Prostate gland (tissue), 2 donors: Measurements from ENCODE around the gene KRTAP10-3. TPM values are rescaled to one million over a fixed set of nuclear protein-coding genes. Genes with fewer than 3 reads are reported as not detected.

ENCODE experiments used
- DNase-seq: peaks from one replicate; pipeline ENCODE4 v3.0.0-alpha.2; 2019; ENCODE audit warnings: low spot score
- H3K27ac ChIP-seq, 2 donors: fragments of 200-600 bp; sonication (generic); 2 replicates each; pipeline ENCODE4 v1.5.1; 2017 to 2019
- H3K27me3 ChIP-seq: fragments of 200-600 bp; sonication (generic); replicated peaks from 2 replicates; pipeline ENCODE4 v1.5.1; 2019; ENCODE audit not compliant: insufficient read depth
- H3K36me3 ChIP-seq, 2 donors: fragments of 200-600 bp; sonication (generic); 1 replicate in 1 of 2; 2 replicates in 1 of 2; pipeline versions ENCODE4 v1.5.1 to v1.8.1; 2017 to 2019
- H3K4me1 ChIP-seq: fragments of 200-600 bp; sonication (generic); replicated peaks from 2 replicates; pipeline ENCODE4 v1.5.1; 2019
- H3K4me3 ChIP-seq, 2 donors: fragments of 200-600 bp; sonication (generic); 2 replicates each; pipeline ENCODE4 v1.5.1; 2017 to 2019
- H3K9me3 ChIP-seq: fragments of 200-600 bp; sonication (generic); 2 replicates; pipeline ENCODE4 v1.5.1; 2017
- POLR2A ChIP-seq: fragments of 450-650 bp; IDR thresholded peaks from one replicate; pipeline ENCODE4 v1.6.1; 2016; ENCODE audit warnings: antibody characterized with exemption, mild to moderate bottlenecking
- POLR2AphosphoS5 ChIP-seq: sonication (generic); formaldehyde crosslinking; IDR thresholded peaks from one replicate; pipeline ENCODE4 v1.6.1; 2017; ENCODE audit warnings: antibody characterized with exemption
- WGBS: methylation state at CpG from one replicate; pipeline ENCODE4 v1.1.5; 2018; 5-methylcytosine and 5-hydroxymethylcytosine counted together
- intact Hi-C: fragments of 100-400 bp; cut with DNase I; formaldehyde crosslinking; loops from one replicate; pipeline ENCODE4 v1.14.2; 2022
- total RNA-seq, 2 donors: library from RNA; depleted of rRNA; stranded (reverse); fragments of >200 nt; gene quantifications; one replicate each; pipeline ENCODE4 v1.1.0, GENCODE V29; 2016
- TF ChIP-seq, protein P1 (sequence below), 4 experiments: fragments of 200-600 bp in 2 of 4; fragments of 450-650 bp in 2 of 4; sonication (generic) in 2 of 4; IDR thresholded peaks; 1 replicate in 3 of 4; 2 replicates in 1 of 4; pipeline ENCODE4 v1.5.1; 2016 to 2019; ENCODE audit warnings: antibody characterized with exemption in 4 of 4, mild to moderate bottlenecking in 2 of 4, moderate library complexity in 2 of 4

KRTAP10-3 gene
- total RNA-seq, 2 donors from 2014 or later, result not detected

- Histone ChIP-seq H3K9me3 (no peaks in the 10 kb centered on the region), H3K4me1 (no peaks in the 10 kb centered on the region), H3K27me3 (peaks cover 2% of the 10 kb centered on the region), H3K4me3 (no peak overlapping the region), H3K36me3 (no peaks in the 10 kb centered on the region), H3K27ac (no peak overlapping the region)
- 63% methylated on average over 9 of the region's 9 CpGs for WGBS
- DNase-seq, result no peak
- intact Hi-C loops, result no loop called here
- TF ChIP-seq POLR2AphosphoS5 (no peak), POLR2A (no peak)
- TF ChIP-seq, protein P1, sequence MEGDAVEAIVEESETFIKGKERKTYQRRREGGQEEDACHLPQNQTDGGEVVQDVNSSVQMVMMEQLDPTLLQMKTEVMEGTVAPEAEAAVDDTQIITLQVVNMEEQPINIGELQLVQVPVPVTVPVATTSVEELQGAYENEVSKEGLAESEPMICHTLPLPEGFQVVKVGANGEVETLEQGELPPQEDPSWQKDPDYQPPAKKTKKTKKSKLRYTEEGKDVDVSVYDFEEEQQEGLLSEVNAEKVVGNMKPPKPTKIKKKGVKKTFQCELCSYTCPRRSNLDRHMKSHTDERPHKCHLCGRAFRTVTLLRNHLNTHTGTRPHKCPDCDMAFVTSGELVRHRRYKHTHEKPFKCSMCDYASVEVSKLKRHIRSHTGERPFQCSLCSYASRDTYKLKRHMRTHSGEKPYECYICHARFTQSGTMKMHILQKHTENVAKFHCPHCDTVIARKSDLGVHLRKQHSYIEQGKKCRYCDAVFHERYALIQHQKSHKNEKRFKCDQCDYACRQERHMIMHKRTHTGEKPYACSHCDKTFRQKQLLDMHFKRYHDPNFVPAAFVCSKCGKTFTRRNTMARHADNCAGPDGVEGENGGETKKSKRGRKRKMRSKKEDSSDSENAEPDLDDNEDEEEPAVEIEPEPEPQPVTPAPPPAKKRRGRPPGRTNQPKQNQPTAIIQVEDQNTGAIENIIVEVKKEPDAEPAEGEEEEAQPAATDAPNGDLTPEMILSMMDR (IDR thresholded peaks at IDR 0.05), result no peak
Measured at GRCh38 chr21:44596068-44596725, 37.6 kb upstream of the KRTAP10-3 start.

DNA sequence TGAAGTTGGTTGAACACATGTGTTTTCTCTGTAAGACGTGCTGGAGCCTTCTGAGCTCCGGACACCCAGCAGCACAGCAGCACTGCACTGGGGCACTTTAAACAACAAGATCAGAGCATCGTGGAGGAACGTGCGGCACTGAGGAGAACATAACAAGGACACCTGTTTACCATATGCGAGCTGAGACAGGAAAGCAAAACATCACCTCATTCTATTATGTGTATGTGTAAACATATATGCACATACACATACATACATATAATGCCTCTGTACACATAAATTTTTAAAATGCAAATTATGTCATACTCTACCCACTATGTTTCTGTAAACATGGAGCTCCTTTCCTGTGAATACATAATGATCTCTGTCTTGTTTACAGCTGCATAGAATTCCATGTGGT, 36.9 kb upstream of the KRTAP10-3 start:
- Histone ChIP-seq H3K4me3 (no peak overlapping the region), H3K9me3 (no peaks in the 10 kb centered on the region), H3K36me3 (no peaks in the 10 kb centered on the region), H3K4me1 (no peaks in the 10 kb centered on the region), H3K27me3 (peaks cover 2% of the 10 kb centered on the region), H3K27ac (no peak overlapping the region)
- 73% methylated on average over 6 of the region's 6 CpGs for WGBS
- intact Hi-C loops, result no loop called here
- TF ChIP-seq, protein P1 (IDR thresholded peaks at IDR 0.05), result no peak
- TF ChIP-seq POLR2A (no peak), POLR2AphosphoS5 (no peak)
- no peak for DNase-seq

- Histone ChIP-seq H3K36me3 (no peaks in the 10 kb centered on the region), H3K27me3 (peaks cover 2% of the 10 kb centered on the region), H3K4me1 (no peaks in the 10 kb centered on the region), H3K9me3 (no peaks in the 10 kb centered on the region), H3K4me3 (no peak overlapping the region), H3K27ac (no peak overlapping the region)
- intact Hi-C loops, result no loop called here
- no peak for DNase-seq
- TF ChIP-seq, protein P1 (IDR thresholded peaks at IDR 0.05), result no peak
- 76% methylated on average over 12 of the region's 12 CpGs for WGBS
Measured at GRCh38 chr21:44594406-44594916, 35.9 kb upstream of the KRTAP10-3 start.

DNA sequence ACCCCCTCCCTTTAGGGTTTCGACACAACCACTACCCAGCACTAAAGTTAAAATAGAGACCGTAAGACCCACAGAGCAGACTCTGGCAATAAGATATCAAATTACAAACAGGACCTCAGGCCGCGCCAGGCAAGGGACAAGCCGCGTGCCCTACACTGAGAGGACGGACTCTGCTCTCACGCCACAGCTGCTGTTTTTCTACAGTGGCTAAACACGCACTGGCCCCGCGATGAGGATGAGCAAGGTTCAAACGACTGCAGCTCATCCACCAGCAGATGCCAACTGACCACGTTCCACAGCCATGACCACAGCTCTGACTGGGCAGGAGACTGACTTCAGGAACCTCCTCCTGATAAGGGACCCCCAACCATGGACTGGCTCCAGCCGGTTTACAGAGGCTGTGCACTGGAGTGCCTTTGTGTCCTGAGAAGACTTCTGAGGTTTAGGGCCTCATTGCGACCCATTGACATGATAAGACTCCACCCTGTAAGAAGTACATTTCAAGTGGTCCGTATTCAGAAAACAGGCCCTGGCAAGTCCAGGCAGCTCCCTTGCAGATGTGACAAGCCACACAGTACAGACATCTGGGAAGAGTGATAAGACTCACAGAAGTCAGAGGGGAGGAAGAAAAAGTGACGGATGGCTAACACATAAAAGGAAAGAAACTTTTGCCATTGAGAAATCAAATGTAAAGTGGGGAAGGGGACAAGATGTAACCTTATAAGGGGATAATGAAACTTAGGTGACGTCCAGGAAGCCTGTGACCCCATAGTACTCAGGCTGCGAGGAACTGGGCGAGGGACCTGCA, 35.2 kb upstream of the KRTAP10-3 start:
- 51% methylated on average over 20 of the region's 20 CpGs for WGBS

More for the DNA sequence above, 35.2 kb upstream of the KRTAP10-3 start:
- DNase-seq, result no peak
- intact Hi-C loops, result no loop called here
- Histone ChIP-seq H3K27me3 (peaks cover 2% of the 10 kb centered on the region), H3K9me3 (no peaks in the 10 kb centered on the region), H3K4me1 (no peaks in the 10 kb centered on the region), H3K36me3 (no peaks in the 10 kb centered on the region), H3K4me3 (no peak overlapping the region), H3K27ac (no peak overlapping the region)
- TF ChIP-seq POLR2AphosphoS5 (no peak), POLR2A (no peak)
- TF ChIP-seq, protein P1 (IDR thresholded peaks at IDR 0.05), result no peak
